Activated CD4-positive, alpha-beta T cell treated with anti-CD3 and anti-CD28 coated beads, Interleukin-2, amount 10 ng/mL, durations not matched to agents 24 days and 14 days (primary cell): ENCODE data around the gene KLHL26. TPM values are rescaled to one million over a fixed set of nuclear protein-coding genes. Genes with fewer than 3 reads are reported as not detected.
A peak's percentile ranks its signal among the peaks of the same experiment; 100 is the strongest.

Experiments
- DNase-seq: peaks from one replicate; pipeline ENCODE4 v3.0.0; 2022
- H3K27ac Mint-ChIP-seq: one replicate; pipeline ENCODE4 v1.8.0; 2022; ENCODE audit warnings: mild to moderate bottlenecking, mixed read lengths
- H3K27me3 Mint-ChIP-seq: one replicate; pipeline ENCODE4 v1.8.0; 2022; ENCODE audit warnings: mixed read lengths
- H3K36me3 Mint-ChIP-seq: one replicate; pipeline ENCODE4 v1.8.0; 2022; ENCODE audit warnings: low read depth, mild to moderate bottlenecking, mixed read lengths
- H3K4me1 Mint-ChIP-seq: one replicate; pipeline ENCODE4 v1.8.0; 2021; ENCODE audit warnings: mixed read lengths
- H3K4me3 Mint-ChIP-seq: one replicate; pipeline ENCODE4 v1.8.0; 2022; ENCODE audit warnings: mild to moderate bottlenecking, moderate library complexity, mixed read lengths
- H3K9me3 Mint-ChIP-seq: one replicate; pipeline ENCODE4 v1.8.0; 2021; ENCODE audit warnings: mixed read lengths
- intact Hi-C: fragments of 100-400 bp; cut with micrococcal nuclease; formaldehyde crosslinking; loops from one replicate; pipeline ENCODE4 v1.15.1; 2023
- total RNA-seq: library from RNA; stranded (reverse); gene quantifications from 2 replicates; pipeline ENCODE4 v1.2.3, GENCODE V29; 2022

The KLHL26 gene
- total RNA-seq, 1 donor from 2014 or later, result 14.0 TPM

- Mint-ChIP-seq H3K4me1 (no peaks in the 10 kb centered on the region), H3K27me3 (no peaks in the 10 kb centered on the region), H3K36me3 (peaks cover 1% of the 10 kb centered on the region), H3K4me3 (no peak overlapping the region), H3K9me3 (peaks cover 5% of the 10 kb centered on the region), H3K27ac (no peak overlapping the region)
- no peak for DNase-seq
- intact Hi-C loops, result no loop called here
These were observed 14.9 kb downstream of the KLHL26 start for GRCh38 chr19:18651733-18652132.

GRCh38 chr19:18653853-18654252, 17.0 kb downstream of the KLHL26 start:
- Mint-ChIP-seq H3K27ac (no peak overlapping the region), H3K9me3 (peaks cover 5% of the 10 kb centered on the region), H3K36me3 (peaks cover 1% of the 10 kb centered on the region), H3K4me1 (peaks cover 3% of the 10 kb centered on the region), H3K27me3 (no peaks in the 10 kb centered on the region), H3K4me3 (no peak overlapping the region)
- intact Hi-C loops, result no loop called here
- no peak for DNase-seq

GRCh38 chr19:18654469-18654868, 17.6 kb downstream of the KLHL26 start:
- H3K4me3 Mint-ChIP-seq, result no peak overlapping the region

GRCh38 chr19:18655173-18655844, 18.5 kb downstream of the KLHL26 start:
- Mint-ChIP-seq H3K27ac (no peak overlapping the region), H3K9me3 (peaks cover 5% of the 10 kb centered on the region), H3K36me3 (no peaks in the 10 kb centered on the region), H3K4me3 (no peak overlapping the region), H3K4me1 (peaks cover 3% of the 10 kb centered on the region), H3K27me3 (no peaks in the 10 kb centered on the region)
- intact Hi-C loops, result no loop called here
- no peak for DNase-seq

More at GRCh38 chr19:18654469-18654868, 17.6 kb downstream of the KLHL26 start:
- peak overlapping the region; percentile 18 for H3K27ac Mint-ChIP-seq
- H3K27me3 Mint-ChIP-seq, result no peaks in the 10 kb centered on the region
- intact Hi-C loops, result no loop called here
- no peaks in the 10 kb centered on the region for H3K36me3 Mint-ChIP-seq
- H3K9me3 Mint-ChIP-seq, result peaks cover 5% of the 10 kb centered on the region
- DNase-seq, result no peak
- peaks cover 3% of the 10 kb centered on the region for H3K4me1 Mint-ChIP-seq

GRCh38 chr19:18656337-18657086, 19.7 kb downstream of the KLHL26 start:
- DNase-seq, result no peak
- peaks cover 3% of the 10 kb centered on the region for H3K4me1 Mint-ChIP-seq
- intact Hi-C loops, result no loop called here
- H3K36me3 Mint-ChIP-seq, result no peaks in the 10 kb centered on the region
- no peak overlapping the region for H3K27ac Mint-ChIP-seq
- H3K9me3 Mint-ChIP-seq, result peaks cover 5% of the 10 kb centered on the region
- H3K4me3 Mint-ChIP-seq, result no peak overlapping the region
- no peaks in the 10 kb centered on the region for H3K27me3 Mint-ChIP-seq

- no peak overlapping the region for H3K27ac Mint-ChIP-seq
- no peak overlapping the region for H3K4me3 Mint-ChIP-seq
- peaks cover 5% of the 10 kb centered on the region for H3K9me3 Mint-ChIP-seq
- no peak for DNase-seq
- H3K36me3 Mint-ChIP-seq, result no peaks in the 10 kb centered on the region
- intact Hi-C loops, result no loop called here
- H3K4me1 Mint-ChIP-seq, result peaks cover 3% of the 10 kb centered on the region
- no peaks in the 10 kb centered on the region for H3K27me3 Mint-ChIP-seq
These were observed 20.9 kb downstream of the KLHL26 start for GRCh38 chr19:18657590-18658365.

GRCh38 chr19:18658366-18658855, 21.6 kb downstream of the KLHL26 start:
- Mint-ChIP-seq H3K36me3 (no peaks in the 10 kb centered on the region), H3K4me3 (no peak overlapping the region), H3K27ac (no peak overlapping the region), H3K4me1 (peaks cover 5% of the 10 kb centered on the region), H3K27me3 (no peaks in the 10 kb centered on the region), H3K9me3 (peaks cover 5% of the 10 kb centered on the region)
- no peak for DNase-seq
- intact Hi-C loops, result no loop called here

- no peaks in the 10 kb centered on the region for H3K36me3 Mint-ChIP-seq
These were observed 22.6 kb downstream of the KLHL26 start for GRCh38 chr19:18659281-18660050.

GRCh38 chr19:18660051-18660910, 23.5 kb downstream of the KLHL26 start:
- no peak overlapping the region for H3K27ac Mint-ChIP-seq
- peaks cover 8% of the 10 kb centered on the region for H3K4me1 Mint-ChIP-seq
- no peaks in the 10 kb centered on the region for H3K27me3 Mint-ChIP-seq
- H3K4me3 Mint-ChIP-seq, result no peak overlapping the region
- intact Hi-C loops, result no loop called here
- no peaks in the 10 kb centered on the region for H3K9me3 Mint-ChIP-seq
- no peak for DNase-seq
- H3K36me3 Mint-ChIP-seq, result no peaks in the 10 kb centered on the region

More at GRCh38 chr19:18659281-18660050, 22.6 kb downstream of the KLHL26 start:
- Mint-ChIP-seq H3K27me3 (no peaks in the 10 kb centered on the region), H3K4me3 (no peak overlapping the region), H3K27ac (no peak overlapping the region), H3K9me3 (peaks cover under 1% of the 10 kb centered on the region), H3K4me1 (peaks cover 8% of the 10 kb centered on the region)
- intact Hi-C loops, result no loop called here
- DNase-seq, result no peak

GRCh38 chr19:18660939-18661670, 24.3 kb downstream of the KLHL26 start:
- no peaks in the 10 kb centered on the region for H3K9me3 Mint-ChIP-seq
- peaks cover 8% of the 10 kb centered on the region for H3K4me1 Mint-ChIP-seq
- no peak overlapping the region for H3K27ac Mint-ChIP-seq
- intact Hi-C loops, result no loop called here
- no peaks in the 10 kb centered on the region for H3K27me3 Mint-ChIP-seq
- DNase-seq, result no peak
- no peaks in the 10 kb centered on the region for H3K36me3 Mint-ChIP-seq
- H3K4me3 Mint-ChIP-seq, result no peak overlapping the region

GRCh38 chr19:18662972-18663732, 26.3 kb downstream of the KLHL26 start:
- peaks cover 3% of the 10 kb centered on the region for H3K36me3 Mint-ChIP-seq
- no peaks in the 10 kb centered on the region for H3K9me3 Mint-ChIP-seq
- no peak overlapping the region for H3K27ac Mint-ChIP-seq
- intact Hi-C loops, result no loop called here
- no peak overlapping the region for H3K4me3 Mint-ChIP-seq
- no peaks in the 10 kb centered on the region for H3K27me3 Mint-ChIP-seq
- no peak for DNase-seq
- H3K4me1 Mint-ChIP-seq, result peaks cover 5% of the 10 kb centered on the region
